ENCODE results near the gene KIAA1755. TPM values are rescaled to one million over a fixed set of nuclear protein-coding genes. Genes with fewer than 3 reads are reported as not detected.

Gene KIAA1755
- total RNA-seq, 4 donors from 2014 or later: 1.1 to 3.6 (median 2.1) TPM

DNA sequence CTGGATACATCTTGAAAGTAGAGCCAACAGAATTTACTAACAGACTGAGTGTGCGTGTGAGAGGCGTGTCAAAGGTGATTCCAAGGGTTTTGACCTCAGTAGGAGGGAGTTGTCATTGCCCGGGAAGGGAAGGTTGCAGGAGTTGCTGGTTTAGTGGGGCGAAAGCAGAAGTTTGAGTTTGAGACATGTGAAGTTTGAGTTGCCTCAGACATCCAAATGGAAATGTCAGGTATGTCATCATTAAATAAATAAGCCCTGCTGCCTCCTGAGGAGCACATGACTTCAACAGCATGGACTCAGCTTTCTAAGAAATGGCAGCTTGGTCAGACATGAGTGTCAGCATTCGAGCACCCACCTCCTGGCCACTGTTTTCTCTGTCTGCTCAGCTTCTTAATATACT, 68.9 kb downstream of the KIAA1755 start:
- TF ChIP-seq, protein P1, sequence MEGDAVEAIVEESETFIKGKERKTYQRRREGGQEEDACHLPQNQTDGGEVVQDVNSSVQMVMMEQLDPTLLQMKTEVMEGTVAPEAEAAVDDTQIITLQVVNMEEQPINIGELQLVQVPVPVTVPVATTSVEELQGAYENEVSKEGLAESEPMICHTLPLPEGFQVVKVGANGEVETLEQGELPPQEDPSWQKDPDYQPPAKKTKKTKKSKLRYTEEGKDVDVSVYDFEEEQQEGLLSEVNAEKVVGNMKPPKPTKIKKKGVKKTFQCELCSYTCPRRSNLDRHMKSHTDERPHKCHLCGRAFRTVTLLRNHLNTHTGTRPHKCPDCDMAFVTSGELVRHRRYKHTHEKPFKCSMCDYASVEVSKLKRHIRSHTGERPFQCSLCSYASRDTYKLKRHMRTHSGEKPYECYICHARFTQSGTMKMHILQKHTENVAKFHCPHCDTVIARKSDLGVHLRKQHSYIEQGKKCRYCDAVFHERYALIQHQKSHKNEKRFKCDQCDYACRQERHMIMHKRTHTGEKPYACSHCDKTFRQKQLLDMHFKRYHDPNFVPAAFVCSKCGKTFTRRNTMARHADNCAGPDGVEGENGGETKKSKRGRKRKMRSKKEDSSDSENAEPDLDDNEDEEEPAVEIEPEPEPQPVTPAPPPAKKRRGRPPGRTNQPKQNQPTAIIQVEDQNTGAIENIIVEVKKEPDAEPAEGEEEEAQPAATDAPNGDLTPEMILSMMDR (IDR thresholded peaks at IDR 0.05; ENCODE audit: low read depth): no peak

DNA sequence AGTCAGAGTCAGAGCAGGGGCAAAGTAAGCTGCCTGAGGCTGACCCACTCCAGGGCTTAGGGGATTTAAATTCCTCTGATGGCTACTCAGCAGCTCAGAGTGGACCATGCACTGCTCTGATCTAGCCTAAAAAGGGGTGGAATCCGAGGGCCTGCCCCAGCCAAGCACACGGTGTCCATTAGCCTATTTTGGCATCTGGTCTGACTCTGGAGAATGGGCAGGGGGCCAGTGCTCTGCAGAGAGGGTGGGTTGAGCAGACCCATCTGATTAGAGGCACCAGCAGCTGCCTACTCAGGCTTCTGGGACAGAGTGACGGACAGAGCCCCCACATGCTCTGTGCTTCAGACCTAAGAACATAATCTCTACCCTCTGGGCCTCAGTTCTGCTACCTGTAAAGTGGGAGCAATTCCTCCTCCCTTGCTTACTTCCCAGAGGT, 69.6 kb downstream of the KIAA1755 start:
- TF ChIP-seq, protein P1 (IDR thresholded peaks at IDR 0.05; ENCODE audit: low read depth): no peak

DNA sequence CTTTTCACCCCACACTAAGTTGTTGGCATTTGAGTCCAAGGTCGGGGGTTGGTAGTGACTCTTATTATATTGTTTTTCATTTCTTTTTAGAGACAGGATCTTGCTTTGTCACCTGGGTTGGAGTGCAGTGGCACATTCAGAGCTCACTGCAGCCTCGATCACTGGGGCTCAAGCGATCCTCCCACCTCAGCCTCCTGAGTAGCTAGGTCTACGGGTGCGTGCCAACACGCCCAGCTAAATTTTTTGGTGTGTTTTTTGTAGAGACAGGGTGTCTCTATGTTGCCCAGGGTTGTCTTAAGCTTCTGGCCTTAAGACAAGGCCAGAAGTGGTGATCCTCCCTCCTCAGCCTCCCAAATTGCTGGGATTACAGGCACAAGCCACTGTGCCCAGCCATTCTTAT, 70.4 kb downstream of the KIAA1755 start:
- TF ChIP-seq, protein P1 (IDR thresholded peaks at IDR 0.05; ENCODE audit: low read depth): no peak

DNA sequence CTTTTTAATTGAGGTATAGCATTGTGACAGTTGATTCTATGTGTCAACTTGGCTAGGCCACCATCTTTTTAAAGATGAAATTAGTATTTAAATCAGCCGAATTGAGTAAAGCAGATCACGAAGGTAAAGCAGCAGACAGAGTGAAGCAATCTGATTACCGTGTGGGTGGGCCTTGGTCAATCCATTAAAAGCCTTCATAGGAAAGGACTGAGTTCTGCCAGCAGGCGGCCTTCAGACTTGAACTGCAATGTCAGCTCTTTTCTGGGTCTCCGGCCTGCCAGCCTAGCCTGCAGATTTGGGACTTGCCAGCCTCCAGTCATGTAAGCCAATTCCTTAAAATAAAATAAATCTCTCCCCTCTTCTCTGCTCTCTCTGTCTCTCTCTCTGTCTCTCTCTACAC, 73.0 kb downstream of the KIAA1755 start:
- TF ChIP-seq, protein P1 (IDR thresholded peaks at IDR 0.05; ENCODE audit: low read depth): no peak

DNA sequence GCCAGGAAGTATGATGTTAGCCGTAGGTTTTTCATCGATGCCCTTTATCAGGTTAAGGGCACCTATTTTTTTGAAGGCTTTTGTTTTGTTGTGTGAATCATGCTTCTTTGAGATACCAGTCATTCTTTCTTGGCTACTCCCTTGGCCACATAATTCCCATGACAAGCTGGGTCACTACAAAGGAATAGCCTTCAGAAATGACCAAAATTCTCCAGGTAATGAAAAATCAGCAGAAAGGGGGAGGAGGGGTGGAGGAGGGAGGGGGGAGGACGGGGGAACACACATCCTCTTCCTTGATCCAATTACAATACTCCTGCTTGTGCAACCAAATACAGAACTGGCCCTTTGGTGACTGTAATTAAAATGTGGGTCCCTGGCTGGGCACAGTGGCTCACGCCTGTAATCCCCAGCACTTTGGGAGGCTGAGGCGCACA, 73.7 kb downstream of the KIAA1755 start:
- TF ChIP-seq, protein P1 (IDR thresholded peaks at IDR 0.05; ENCODE audit: low read depth): no peak

DNA sequence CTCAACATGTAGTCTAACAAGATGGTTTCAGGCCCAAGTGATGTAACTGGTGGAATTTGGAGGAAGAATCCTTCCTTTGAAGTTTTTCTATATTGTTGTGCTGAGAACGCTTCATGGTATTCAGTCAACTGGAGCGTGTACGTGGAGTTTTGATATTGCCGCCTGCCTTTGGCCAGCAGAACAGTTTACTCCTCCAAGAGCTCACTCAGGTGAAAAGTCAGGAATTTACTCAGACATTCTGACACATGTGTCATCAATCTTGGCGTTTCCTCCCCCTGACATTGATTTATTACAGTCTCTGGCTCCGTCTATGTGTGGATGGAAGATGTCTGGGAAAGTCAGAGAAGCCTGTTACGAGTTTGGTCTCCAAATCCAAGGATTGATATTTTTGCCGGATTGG, 76.4 kb downstream of the KIAA1755 start:
- TF ChIP-seq, protein P1 (IDR thresholded peaks at IDR 0.05; ENCODE audit: low read depth): no peak

DNA sequence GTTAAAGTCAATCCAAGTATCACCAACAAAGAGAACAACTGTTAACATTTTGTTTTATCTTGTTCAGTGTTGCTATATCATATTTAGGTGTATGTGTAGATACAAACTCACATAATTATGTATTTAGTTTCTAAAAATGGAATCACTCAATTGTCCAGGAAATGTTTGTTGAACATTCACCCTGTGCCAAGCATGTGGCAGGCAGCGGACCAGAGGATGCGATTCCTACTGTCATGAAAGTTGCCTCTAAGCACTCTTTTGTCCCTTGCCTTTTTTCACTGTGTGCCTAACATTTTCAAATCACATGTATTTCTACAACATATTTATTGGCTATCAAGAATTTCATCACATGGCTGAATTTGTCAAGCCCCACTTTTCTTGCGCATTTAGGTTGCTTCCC, 78.6 kb downstream of the KIAA1755 start:
- TF ChIP-seq, protein P1 (IDR thresholded peaks at IDR 0.05; ENCODE audit: low read depth): no peak
